GM19043 (cell line): ENCODE results near the gene CPEB4.

Source experiments
- ATAC-seq: cut with Tn5 transposase; IDR thresholded peaks from one replicate; pipeline ENCODE4 v1.9.1; 2021; ENCODE audit warnings: low read depth; ENCODE audit not compliant: unreplicated experiment

CPEB4 gene

GRCh38 chr5:173887610-173888472, at the start of gene CPEB4:
CPEB4 (plus strand) TSS chr5:173888349; CDS start chr5:173889734, 1,385 bp downstream.
- peak; percentile 86 for ATAC-seq

GRCh38 chr5:173839117-173839713, 48.9 kb upstream of the CPEB4 start:
- no peak for ATAC-seq

- no peak for ATAC-seq
Observed at GRCh38 chr5:173840111-173840983, 47.8 kb upstream of the CPEB4 start.

- no peak for ATAC-seq
Observed at GRCh38 chr5:173841710-173842109, 46.4 kb upstream of the CPEB4 start.

DNA sequence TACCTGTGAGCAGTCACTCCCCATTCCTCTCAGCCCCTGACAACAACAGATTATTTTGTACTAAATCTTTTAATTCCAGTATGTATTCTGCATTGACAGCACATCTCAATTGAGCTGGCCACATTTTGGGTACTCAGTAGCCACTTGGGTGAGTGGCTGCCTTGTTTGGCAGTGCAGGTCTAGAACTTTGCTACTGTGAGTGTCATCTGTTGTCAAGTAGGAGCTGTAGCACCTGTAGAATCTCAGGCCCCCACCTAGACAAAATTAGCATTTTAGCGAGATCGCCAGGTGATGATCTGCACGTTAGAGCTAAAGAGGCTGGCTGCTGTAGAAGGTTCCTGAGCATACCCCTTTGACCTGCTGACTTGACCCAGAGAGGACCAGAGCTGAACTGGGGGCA, 44.4 kb upstream of the CPEB4 start:
- ATAC-seq: no peak

DNA sequence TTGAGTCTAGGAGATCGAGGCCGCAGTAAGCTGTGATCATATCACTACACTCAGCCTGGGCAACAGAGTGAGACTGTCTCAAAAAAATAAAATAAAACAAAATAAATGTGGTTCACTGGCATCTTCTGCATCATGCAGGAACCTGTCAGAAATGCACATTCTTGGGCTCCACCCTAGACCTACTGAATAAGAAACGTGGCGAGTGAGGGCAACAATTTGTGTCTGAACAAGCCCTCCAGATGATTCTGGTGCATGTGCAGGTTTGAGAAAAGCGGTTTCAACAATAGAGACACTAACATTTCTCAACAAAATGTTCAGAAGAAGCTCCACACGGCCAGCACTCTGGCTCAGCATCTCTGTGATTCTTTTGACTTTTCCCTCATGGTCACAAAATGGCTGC, 42.8 kb upstream of the CPEB4 start:
- ATAC-seq: no peak

DNA sequence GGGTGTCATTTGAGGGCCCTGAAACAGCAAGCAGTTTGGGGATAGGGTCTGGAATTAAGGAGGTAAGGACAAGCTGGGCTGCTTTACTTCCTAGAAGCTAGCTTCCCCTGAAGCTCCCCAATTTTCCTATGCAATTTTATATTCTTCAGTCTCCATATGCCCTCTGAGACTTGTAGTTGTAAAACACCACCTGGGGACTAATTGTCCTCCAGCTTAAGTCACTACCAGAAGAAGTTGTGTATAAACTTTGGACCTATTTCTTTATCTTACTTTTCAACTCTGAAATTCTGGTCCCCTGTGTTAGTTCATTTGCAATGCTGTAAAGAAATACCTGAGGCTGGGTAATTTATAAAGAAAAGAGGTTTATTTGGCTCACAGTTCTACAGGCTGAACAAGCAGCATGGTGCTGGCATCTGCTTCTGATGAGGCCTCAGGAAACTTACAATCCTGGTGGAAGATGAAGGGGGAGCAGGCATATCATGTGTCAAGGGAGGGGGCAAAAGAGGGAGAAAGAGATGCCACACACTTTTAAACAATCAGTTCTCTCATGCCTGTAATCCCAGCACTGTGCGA, 41.1 kb upstream of the CPEB4 start:
- no peak for ATAC-seq

DNA sequence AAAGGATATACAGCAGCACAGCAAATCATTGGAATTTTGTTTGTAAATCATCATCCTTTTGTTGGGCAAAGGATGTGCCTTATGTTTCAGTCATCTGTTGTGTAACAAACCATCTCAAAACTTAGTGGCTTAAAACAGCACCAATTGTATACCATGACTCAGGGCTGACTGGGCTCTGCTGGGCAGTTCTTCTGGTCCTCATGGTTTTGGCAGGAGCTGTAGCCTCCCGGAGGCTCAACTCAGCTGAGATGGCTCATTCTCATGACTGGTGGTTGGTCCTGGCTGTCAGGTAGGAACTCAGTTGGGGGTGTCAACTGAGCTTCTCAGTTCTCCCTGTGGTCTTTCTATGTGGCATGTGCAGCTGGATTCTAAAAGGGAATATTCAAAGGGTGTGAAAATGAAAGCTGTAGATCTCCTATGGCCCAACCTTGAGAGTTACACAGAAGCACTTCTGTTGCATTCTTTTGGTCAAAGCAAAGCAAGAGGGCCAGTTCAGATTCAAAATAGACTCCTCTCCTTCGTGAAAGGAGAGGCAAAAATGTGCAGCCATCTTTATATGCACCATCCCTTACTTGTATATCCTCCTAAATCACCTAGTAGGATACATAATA, 39.1 kb upstream of the CPEB4 start:
- ATAC-seq: no peak

- no peak for ATAC-seq
Observed at GRCh38 chr5:173849908-173850307, 38.2 kb upstream of the CPEB4 start.

GRCh38 chr5:173850659-173851058, 37.5 kb upstream of the CPEB4 start:
- ATAC-seq: no peak

DNA sequence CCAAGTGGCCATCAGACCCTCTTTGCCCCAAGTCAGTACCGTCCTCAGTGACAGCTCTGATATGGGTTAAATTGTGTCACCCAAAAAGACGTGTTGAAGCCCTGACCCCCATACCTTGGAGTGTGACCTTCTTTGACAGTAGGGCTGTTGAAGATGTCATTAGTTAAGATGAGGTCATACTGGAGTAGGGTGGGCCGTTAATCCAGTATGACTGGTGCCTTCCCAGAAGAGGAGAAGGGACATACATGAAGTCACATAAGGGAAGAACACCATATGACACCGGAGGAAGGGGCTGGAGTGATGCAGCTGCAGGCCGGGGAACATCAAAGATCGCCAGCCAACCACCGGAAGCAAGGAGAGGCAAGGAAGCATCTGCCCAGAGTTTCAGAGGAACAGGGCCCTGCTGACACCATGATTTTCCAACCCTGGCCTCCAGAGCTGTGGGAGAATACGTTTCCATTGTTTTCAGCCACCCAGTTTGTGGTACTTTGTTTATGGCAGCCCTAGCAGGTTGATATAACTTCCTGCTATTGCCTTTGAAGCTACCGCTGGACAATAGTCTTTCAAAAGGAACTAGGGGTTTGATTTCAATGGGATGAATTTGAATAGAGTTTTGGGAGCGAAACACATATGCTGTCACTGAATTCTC, 36.4 kb upstream of the CPEB4 start:
- no peak for ATAC-seq

DNA sequence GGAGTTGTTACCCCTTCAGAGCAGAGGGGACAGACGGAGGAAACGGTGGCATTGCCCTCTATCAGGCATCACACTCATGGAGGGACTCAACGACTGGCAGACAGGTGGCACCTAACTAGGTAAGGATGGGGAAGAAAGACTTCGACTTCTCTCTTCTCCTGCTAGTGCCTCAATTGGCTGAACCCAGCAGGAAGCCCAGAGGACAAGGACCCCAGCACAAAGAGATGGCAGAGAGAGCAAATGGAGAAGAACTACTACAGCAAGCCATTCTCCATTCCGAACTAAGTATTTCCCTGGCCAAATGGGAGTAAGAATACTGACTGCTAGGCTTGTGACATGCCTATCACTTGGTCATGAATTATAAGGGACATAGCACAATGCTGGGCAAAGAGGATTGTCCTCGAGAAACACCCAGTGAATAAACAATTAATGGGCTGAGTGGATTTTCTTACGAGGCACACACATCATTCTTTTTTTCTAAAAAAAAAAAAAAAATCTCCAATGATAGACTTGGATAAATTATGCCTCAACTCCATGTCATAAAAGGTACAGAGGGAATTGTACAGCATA, 35.3 kb upstream of the CPEB4 start:
- ATAC-seq: no peak

DNA sequence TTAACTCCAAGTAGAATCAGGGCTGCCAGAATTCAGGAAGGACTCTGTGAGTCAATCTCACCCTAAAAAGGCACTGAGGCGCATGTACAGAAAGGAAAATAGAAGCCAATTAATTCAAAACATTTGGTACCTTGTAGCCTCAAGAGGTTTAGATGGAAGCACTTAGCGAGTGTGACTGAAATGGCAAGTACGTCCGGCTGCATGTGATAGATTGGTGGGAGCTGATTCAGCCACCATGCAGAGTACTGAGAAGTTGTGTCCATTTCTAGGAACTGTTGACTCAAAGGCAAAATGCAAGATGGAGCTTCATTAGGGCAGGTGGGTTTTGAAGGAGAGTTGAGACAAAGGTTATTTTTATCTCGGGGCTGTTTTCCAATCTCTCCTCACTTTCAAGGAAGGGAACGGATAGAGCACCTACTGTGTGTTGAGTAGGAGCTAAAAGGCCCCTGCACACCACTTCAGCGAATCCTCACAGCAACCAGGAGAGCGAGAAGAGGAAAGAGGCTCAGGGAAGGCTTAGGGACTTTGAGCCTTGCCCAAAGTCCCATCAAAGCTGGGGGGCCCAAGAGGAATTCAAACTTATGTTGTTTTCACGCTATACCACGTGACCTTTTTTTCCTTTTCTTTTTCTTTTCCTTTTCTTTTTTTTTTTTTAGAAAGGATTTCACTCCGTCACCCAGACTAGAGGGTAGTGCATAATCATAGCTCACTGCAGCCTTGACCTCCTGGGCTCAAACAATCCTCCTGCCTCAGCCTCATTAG, 34.6 kb upstream of the CPEB4 start:
- no peak for ATAC-seq

GRCh38 chr5:173855162-173855994, 32.8 kb upstream of the CPEB4 start:
- ATAC-seq: no peak

- ATAC-seq: no peak
Observed at GRCh38 chr5:173855995-173856656, 32.0 kb upstream of the CPEB4 start.

DNA sequence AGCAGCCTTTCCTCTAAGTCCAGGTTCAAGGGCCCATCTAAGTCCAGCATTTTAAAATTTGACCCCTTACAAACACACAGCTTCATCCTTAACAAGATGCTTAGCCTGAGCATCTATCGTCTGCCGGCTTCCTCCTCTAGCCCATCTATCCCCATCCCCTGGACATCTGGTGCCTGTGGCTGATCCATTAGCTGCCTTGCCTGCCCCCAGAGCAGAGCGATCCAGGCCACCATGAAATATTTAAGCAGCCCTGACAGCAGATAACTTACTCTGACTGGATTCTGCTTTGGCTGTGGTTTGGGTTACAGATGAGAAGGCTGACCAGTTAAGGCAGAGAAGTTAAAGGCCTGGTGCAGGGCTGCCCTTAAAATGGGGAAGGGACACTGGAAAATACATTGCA, 30.9 kb upstream of the CPEB4 start:
- ATAC-seq: no peak

- no peak for ATAC-seq
Observed at GRCh38 chr5:173858021-173858669, 30.0 kb upstream of the CPEB4 start.
